Neural cell (in vitro differentiated cells): ENCODE data around the gene DOCK10.

ENCODE experiments used
- CTCF ChIP-seq: fragments of 450-650 bp; IDR thresholded peaks from 2 replicates; pipeline ENCODE4 v1.5.1; 2014; ENCODE audit warnings: antibody characterized with exemption, mild to moderate bottlenecking, moderate library complexity; ENCODE audit not compliant: poor library complexity, severe bottlenecking
- EP300 ChIP-seq: fragments of 450-650 bp; conservative IDR thresholded peaks from 2 replicates; pipeline ENCODE4 v1.6.1; 2014; ENCODE audit warnings: antibody characterized with exemption, mild to moderate bottlenecking, moderate library complexity; ENCODE audit not compliant: poor library complexity, severe bottlenecking
- EZH2 ChIP-seq: fragments of 200-600, 300-800 bp; shearing (Covaris generic), sonication (generic); IDR thresholded peaks from 2 replicates; pipeline ENCODE4 v1.6.1; 2014; ENCODE audit warnings: antibody characterized with exemption, low read length, borderline replicate concordance, mild to moderate bottlenecking; ENCODE audit not compliant: insufficient read depth, poor library complexity, severe bottlenecking
- POLR2AphosphoS5 ChIP-seq: IDR thresholded peaks from 2 replicates; pipeline ENCODE4 v1.6.1; 2012
- RAD21 ChIP-seq: fragments of 450-650 bp; conservative IDR thresholded peaks from 2 replicates; pipeline ENCODE4 v1.6.1; 2014; ENCODE audit warnings: antibody characterized with exemption, mild to moderate bottlenecking, moderate library complexity
- REST ChIP-seq: IDR thresholded peaks from 2 replicates; pipeline ENCODE4 v1.6.1; 2012; ENCODE audit warnings: borderline replicate concordance
- TAF1 ChIP-seq: IDR thresholded peaks from 2 replicates; pipeline ENCODE4 v1.6.1; 2012; ENCODE audit warnings: low read depth

GRCh38 chr2:224970311-224970710, 72.0 kb downstream of the DOCK10 start:
- no peak for TF ChIP-seq POLR2AphosphoS5
- no peak for TF ChIP-seq EP300
- no peak for TF ChIP-seq CTCF
- no peak for TF ChIP-seq TAF1
- no peak for TF ChIP-seq EZH2
- no peak for TF ChIP-seq RAD21
- TF ChIP-seq REST: no peak
